Measurements from ENCODE around the gene CYP27C1.
"Not testable (repeated sequence)": the region's sequence is repeated elsewhere in the genome, so short reads cannot be mapped to it uniquely, and the experiment has no call there.

The CYP27C1 gene

GRCh38 chr2:127170452-127171197 is 49.5 kb downstream of the CYP27C1 start:
- no peak for DNase-seq (ENCODE audit: low spot score)

- DNase-seq (ENCODE audit: low spot score): no peak
These were observed 50.1 kb downstream of the CYP27C1 start for GRCh38 chr2:127170021-127170420.

GRCh38 chr2:127169066-127169660 is 50.9 kb downstream of the CYP27C1 start:
- no peak for DNase-seq (ENCODE audit: low spot score)

GRCh38 chr2:127166231-127166860 is 53.8 kb downstream of the CYP27C1 start:
- no peak for DNase-seq (ENCODE audit: low spot score)

GRCh38 chr2:127165539-127165935 is 54.6 kb downstream of the CYP27C1 start:
- DNase-seq (ENCODE audit: low spot score): no peak

GRCh38 chr2:127164761-127165538 is 55.1 kb downstream of the CYP27C1 start:
- no peak for DNase-seq (ENCODE audit: low spot score)

- DNase-seq (ENCODE audit: low spot score): no peak
These were observed 56.2 kb downstream of the CYP27C1 start for GRCh38 chr2:127163921-127164320.

GRCh38 chr2:127163090-127163406 is 57.1 kb downstream of the CYP27C1 start:
- not testable (repeated sequence) for DNase-seq (ENCODE audit: low spot score)

GRCh38 chr2:127162261-127163089 is 57.6 kb downstream of the CYP27C1 start:
- no peak for DNase-seq (ENCODE audit: low spot score)

- DNase-seq (ENCODE audit: low spot score): no peak
These were observed 58.6 kb downstream of the CYP27C1 start for GRCh38 chr2:127161176-127162136.

GRCh38 chr2:127160676-127161075 is 59.4 kb downstream of the CYP27C1 start:
- no peak for DNase-seq (ENCODE audit: low spot score)

- no peak for DNase-seq (ENCODE audit: low spot score)
These were observed 60.6 kb downstream of the CYP27C1 start for GRCh38 chr2:127159543-127159942.

GRCh38 chr2:127158614-127159290 is 61.3 kb downstream of the CYP27C1 start:
- no peak for DNase-seq (ENCODE audit: low spot score)

GRCh38 chr2:127157651-127158485 is 62.2 kb downstream of the CYP27C1 start:
- DNase-seq (ENCODE audit: low spot score): peak; percentile 31

- DNase-seq (ENCODE audit: low spot score): no peak
These were observed 63.0 kb downstream of the CYP27C1 start for GRCh38 chr2:127157114-127157513.

GRCh38 chr2:127155947-127156346 is 64.2 kb downstream of the CYP27C1 start:
- no peak for DNase-seq (ENCODE audit: low spot score)

GRCh38 chr2:127155028-127155581 is 65.0 kb downstream of the CYP27C1 start:
- no peak for DNase-seq (ENCODE audit: low spot score)

GRCh38 chr2:127154396-127154795 is 65.7 kb downstream of the CYP27C1 start:
- no peak for DNase-seq (ENCODE audit: low spot score)

- DNase-seq (ENCODE audit: low spot score): peak; percentile 36
These were observed 66.4 kb downstream of the CYP27C1 start for GRCh38 chr2:127153691-127154158.
